HG03460 (cell line): ENCODE results near the gene FN1.

Experiments used
- ATAC-seq: cut with Tn5 transposase; IDR thresholded peaks from one replicate; pipeline ENCODE4 v1.9.1; 2021; ENCODE audit not compliant: unreplicated experiment

FN1 gene

GRCh38 chr2:215435870-215436704 is at the start of gene FN1:
Gene FN1 (minus strand): TSS chr2:215436068. CDS start chr2:215435802, 266 bp downstream.
- peak; percentile 73 for ATAC-seq

- no peak for ATAC-seq
These were observed 49.2 kb upstream of the FN1 start for GRCh38 chr2:215485032-215485431.

DNA sequence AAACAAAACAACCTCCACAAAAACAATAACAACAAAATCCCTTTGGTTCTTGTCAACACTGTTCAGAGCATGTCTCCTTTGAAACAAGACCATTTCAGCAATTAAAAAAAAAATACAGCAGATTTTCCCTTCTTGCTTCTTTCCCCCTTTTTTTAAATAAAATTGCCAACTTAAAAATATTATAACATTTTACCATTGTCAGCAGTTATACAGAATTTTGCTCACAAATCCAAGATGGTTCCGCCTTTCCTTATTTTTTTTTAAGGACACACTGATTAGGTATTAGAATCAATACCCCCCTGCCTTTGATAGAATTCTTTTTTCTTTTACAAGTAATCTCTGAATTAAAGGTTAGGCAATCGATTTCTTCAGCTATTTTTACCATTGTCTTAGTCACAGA is 48.7 kb upstream of the FN1 start:
- ATAC-seq, result no peak

DNA sequence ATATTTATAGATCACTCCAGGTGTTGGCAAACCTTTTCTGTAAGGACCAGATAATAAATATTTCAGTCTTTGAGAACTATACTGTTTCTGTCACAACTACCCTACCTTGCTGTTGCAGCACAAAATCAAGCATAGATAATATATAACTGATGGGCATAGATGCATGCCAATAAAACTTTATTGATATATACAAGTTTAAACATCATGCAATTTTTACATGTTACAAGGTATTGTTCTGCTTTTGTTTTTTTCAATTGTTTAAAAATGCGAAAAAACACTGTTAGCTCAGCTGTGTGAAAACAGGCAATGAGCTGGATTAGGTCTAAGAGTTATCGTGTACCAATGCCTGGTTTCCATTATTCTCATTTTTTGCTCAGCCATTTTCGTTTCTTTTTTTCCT is 47.6 kb upstream of the FN1 start:
- ATAC-seq, result no peak

DNA sequence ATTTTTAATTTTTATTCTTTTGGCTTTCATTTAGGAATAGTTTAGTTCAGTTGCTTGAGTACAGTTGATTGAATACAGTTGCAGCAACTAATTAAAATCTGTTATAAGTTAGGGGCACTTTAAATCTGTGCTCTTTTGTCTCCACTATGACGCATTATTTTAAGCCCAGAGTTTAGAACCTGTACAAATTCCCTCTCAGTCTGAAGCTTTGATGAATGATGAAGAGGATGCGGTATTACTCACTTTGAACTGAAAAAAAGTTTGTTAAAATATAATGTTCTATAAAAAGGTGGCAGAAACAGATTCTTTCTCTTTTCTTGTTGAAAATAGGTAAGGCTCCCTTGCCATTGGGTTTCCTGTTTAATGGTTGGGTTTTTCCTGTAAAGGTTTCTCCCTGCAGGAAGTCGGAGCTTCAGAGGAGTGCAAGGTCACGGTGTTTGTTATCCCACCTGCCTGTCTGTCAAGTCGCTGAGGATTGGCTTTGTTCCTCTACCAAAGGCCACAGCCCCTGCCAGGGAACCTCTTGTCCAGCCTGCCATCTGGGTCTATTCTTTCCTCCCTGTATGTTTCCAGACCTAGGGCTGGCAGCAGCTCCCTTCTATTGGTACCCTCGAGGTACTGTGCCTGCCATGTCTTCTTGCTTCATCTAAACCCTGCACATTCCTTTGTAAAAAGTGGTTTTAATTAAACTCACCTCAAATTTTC is 43.8 kb upstream of the FN1 start:
- no peak for ATAC-seq

DNA sequence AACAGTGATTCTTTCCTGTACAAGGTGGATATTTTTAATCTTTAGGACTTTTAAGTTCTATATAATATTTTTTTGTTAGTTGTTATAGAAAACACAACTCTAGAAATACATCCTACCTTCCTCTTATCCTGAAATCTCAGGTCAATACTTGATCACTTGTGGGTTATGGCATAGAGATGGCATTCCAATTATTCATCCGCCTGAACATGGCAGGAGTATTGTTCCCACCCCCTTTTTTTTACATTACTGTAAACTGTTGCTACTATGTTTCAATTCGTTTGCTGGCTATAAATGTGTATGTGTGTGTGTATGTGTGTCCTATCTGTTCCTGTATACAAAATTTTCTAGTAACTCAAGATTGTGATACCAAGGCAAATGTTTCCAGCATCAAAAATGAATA is 43.3 kb upstream of the FN1 start:
- ATAC-seq, result no peak

- ATAC-seq, result no peak
These were observed 40.6 kb upstream of the FN1 start for GRCh38 chr2:215476424-215476823.

DNA sequence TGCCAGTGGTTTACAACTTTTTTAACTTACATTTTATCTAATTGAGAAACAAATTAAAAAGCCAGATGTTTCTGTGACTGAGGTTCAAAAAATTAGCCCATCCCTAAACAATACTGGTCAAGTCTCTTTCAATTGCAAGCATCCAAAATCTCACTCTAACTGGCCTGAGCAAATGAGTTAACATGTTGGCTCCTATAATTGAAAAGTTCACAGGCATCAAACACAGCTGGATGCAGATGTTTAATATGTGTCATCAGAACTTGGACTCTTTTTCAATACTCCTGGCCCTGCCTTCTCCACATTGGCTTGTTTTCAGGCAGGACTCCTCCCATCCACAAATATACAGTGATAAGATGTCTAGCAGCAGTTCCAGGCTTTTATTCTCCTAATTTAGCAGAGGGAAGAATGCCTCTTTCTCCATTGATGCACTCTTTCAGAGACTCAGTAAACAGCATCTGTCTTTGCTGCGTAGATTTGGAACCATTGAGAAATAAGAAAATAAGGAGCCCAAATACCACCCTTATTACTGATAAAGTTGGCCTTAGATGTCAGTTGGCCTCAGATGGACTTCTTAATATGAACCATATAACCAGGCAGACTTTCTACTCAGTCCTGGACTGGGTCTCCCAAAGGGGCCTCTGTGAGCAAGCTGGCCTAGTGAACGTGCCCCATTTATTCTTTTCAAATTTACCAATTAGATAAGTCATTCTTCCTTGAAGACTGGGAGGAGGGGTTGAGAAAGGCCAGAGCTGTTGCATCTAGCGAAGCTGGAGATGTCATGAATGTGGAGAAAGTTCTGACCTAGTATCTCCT is 30.4 kb upstream of the FN1 start:
- no peak for ATAC-seq

- ATAC-seq, result no peak
These were observed 29.4 kb upstream of the FN1 start for GRCh38 chr2:215465256-215465655.

DNA sequence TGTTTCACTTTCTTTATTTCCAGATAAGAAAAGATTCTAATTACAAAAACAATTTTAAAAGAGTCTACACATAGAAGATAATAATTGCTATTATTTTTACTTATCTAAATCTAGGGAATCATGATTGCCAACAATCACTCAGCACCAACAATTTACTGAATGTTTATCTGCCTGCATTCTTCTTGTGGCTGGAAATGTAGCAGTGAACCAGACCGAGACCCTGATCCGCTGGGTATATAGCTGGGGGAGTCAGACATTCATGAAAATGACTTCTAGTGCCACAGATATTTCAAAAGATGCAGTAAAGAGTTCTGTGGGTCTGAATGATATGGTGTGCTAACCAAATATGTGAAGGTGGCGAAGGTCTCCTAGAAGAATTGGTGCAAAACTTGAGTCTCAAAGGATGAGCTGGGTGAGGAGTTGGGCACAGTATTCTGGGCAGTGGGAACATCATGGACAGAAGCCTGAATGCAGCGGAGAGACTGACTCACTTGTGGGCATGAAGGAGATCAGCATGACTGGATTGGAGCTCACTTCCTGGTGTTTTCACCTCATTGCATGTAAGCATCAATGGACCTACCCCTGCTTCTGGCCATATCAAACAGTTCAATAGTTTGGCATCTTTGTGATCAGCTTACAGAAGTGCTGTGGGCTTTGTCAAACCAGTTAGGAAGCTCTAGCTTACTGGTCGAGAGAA is 26.1 kb upstream of the FN1 start:
- ATAC-seq, result no peak

DNA sequence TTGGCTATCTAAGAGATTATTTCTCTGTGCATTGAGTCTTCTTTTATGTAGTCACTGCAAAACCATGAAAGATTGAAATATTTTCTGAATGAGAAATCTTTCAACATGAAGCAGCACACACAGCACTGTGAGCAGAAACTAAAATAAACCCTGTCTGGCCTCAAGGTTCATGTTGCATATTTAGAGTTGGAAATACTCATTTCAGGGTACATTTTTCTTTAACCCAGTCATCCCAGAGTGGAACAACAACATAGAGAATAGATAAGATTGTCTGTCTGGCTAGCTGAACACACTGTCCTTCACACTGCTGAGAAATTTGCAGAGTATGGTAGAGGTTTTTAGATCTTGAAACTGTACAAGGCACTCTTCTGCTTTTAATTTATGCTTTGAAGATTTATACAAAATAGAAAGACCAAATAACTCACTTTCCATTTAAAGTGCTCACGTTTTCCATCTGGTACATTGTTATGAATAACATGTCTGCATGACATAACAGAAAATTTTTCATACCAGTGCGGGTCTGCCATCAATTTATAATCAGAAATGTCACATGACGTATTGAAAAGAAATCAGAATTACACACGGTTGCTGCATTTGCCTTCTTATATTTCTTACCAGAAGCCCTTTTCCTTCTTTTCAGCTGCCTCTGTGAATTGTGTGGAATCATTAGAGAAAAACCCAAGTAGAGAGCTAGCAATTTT is 25.0 kb upstream of the FN1 start:
- no peak for ATAC-seq

DNA sequence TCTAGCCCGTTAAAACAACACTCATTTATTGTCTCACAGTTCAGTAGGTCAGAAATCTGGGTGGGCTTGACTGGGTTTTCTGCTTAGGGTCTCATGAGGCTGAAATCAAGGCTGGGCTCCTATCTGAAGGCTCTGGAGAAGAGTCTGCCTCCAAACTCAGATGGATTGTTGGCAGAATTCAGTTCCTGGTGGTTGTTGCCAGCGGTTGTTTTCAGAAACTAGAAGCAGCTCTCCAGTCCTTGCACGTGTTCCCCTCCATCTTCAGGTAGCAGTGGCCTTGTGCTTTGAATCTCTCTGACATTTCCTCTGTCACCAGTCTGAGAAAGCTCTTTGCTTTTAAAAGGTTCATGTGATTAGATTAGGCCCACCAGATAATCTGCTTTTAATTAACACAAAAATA is 20.1 kb upstream of the FN1 start:
- ATAC-seq, result no peak

GRCh38 chr2:215454519-215455246 is 18.8 kb upstream of the FN1 start:
- peak; percentile 75 for ATAC-seq

- ATAC-seq, result no peak
These were observed 16.9 kb upstream of the FN1 start for GRCh38 chr2:215452725-215453124.

- no peak for ATAC-seq
These were observed 15.3 kb upstream of the FN1 start for GRCh38 chr2:215451012-215451756.

- no peak for ATAC-seq
These were observed 14.5 kb upstream of the FN1 start for GRCh38 chr2:215450188-215451011.

DNA sequence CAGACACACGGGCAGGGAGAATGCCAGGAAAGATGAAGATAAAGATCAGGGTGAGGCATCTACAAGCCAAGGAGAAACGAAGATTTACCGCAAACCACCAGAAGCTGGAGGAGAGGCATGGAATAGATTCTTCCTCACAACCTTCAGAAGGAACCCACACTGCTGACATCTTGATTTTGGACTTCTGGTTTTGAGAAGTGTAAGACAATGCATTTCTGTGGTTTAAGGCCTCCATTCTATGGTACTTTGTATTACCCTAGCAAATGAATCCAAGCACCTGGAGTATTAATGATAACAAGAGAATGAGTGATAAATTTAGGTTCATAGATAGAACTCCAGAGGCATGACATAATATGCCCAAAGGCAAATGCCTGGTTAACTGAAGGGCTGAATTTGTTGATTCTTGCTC is 11.8 kb upstream of the FN1 start:
- no peak for ATAC-seq

- ATAC-seq, result no peak
These were observed 11.2 kb upstream of the FN1 start for GRCh38 chr2:215447056-215447455.
